Immature natural killer cell (primary cell): Measurements from ENCODE around the gene MTHFD2. TPM values are rescaled to one million over a fixed set of nuclear protein-coding genes. Genes with fewer than 3 reads are reported as not detected.
A peak's percentile ranks its signal among the peaks of the same experiment; 100 is the strongest.

Source experiments
- DNase-seq, 3 donors: peaks; one replicate each; pipeline ENCODE4 v3.0.0; 2022; ENCODE audit warnings: mixed read lengths in 1 of 3
- H3K27ac Mint-ChIP-seq, 6 donors: one replicate each; pipeline ENCODE4 v1.8.0; 2020; ENCODE audit warnings: mixed read lengths in 6 of 6, mild to moderate bottlenecking in 5 of 6, inconsistent platforms in 4 of 6, moderate library complexity in 3 of 6
- H3K27me3 Mint-ChIP-seq, 3 donors: one replicate each; pipeline ENCODE4 v1.8.0; 2020 to 2021; ENCODE audit warnings: low read depth in 3 of 3, mild to moderate bottlenecking in 3 of 3, mixed read lengths in 3 of 3, moderate library complexity in 3 of 3, inconsistent platforms in 1 of 3
- H3K36me3 Mint-ChIP-seq, 3 donors: one replicate each; pipeline ENCODE4 v1.8.0; 2020; ENCODE audit warnings: mixed read lengths in 3 of 3, inconsistent platforms in 2 of 3, mild to moderate bottlenecking in 2 of 3
- H3K4me1 Mint-ChIP-seq, 2 donors: one replicate each; pipeline ENCODE4 v1.8.0; 2020; ENCODE audit warnings: inconsistent platforms in 2 of 2, mild to moderate bottlenecking in 2 of 2, mixed read lengths in 2 of 2, moderate library complexity in 1 of 2
- H3K4me3 Mint-ChIP-seq, 5 donors: one replicate each; pipeline ENCODE4 v1.8.0; 2020; ENCODE audit warnings: mild to moderate bottlenecking in 5 of 5, mixed read lengths in 5 of 5, inconsistent platforms in 3 of 5, moderate library complexity in 3 of 5
- H3K9me3 Mint-ChIP-seq, 6 donors: one replicate each; pipeline ENCODE4 v1.8.0; 2020; ENCODE audit warnings: mild to moderate bottlenecking in 6 of 6, mixed read lengths in 6 of 6, inconsistent platforms in 4 of 6, moderate library complexity in 3 of 6
- polyA plus RNA-seq, 3 donors: library from polyadenylated mRNA; unstranded; fragments of 300-500 nt; fragmentation: Illumina TruSeq; gene quantifications; one replicate each; pipeline ENCODE4 v1.2.3, GENCODE V29; 2021

MTHFD2 gene
- 10 to 100 TPM; 20.3 to 25.8 (median 20.4) TPM for polyA plus RNA-seq

- Mint-ChIP-seq H3K27ac (peak within 1 kb of the TSS; percentile 97 to 100 (median 98)), H3K36me3 (peaks cover 0 to 3% (median 0%) of the 10 kb centered on the region in 3 donors), H3K4me3 (peak within 1 kb of the TSS; percentile 94 to 99 (median 99)), H3K27me3 (peaks cover 3 to 11% (median 3%) of the 10 kb centered on the region in 3 donors), H3K4me1 (peaks cover 23 to 29% of the 10 kb centered on the region in 2 donors), H3K9me3 (peaks cover 0 to 3% (median 0%) of the 10 kb centered on the region in 6 donors)
- DNase-seq = peak; percentile 88 to 89 (median 89)
Observed at GRCh38 chr2:74198461-74199274, at the start of gene MTHFD2. Gene MTHFD2, plus strand, starts transcription at chr2:74198615. Its CDS starts 27 bp downstream, at chr2:74198642.

DNA sequence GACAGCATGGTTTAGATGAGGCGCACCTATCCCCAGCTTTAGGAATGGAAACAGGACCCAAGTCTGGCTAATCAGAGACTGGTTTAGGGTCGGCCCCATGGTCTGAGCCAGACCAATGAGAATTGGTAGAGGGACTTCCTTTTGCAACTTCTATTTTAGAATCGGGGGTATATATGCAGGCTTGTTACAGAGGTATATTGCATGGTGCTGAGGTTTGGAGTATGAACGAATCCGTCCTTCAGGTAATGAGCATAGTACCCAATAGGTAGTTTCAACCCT is 49.2 kb upstream of the MTHFD2 start:
- Mint-ChIP-seq H3K27me3 (no peaks in the 10 kb centered on the region), H3K36me3 (peaks cover 0 to 12% (median 9%) of the 10 kb centered on the region in 3 donors), H3K4me3 (no peak overlapping the region), H3K27ac (peak overlapping the region in 5 of 6 donors; percentile 18 to 74 (median 50)), H3K9me3 (no peaks in the 10 kb centered on the region), H3K4me1 (peaks cover 0 to 2% of the 10 kb centered on the region in 2 donors)
- DNase-seq = no peak

GRCh38 chr2:74149570-74150319 is 48.7 kb upstream of the MTHFD2 start:
- Mint-ChIP-seq H3K9me3 (no peaks in the 10 kb centered on the region), H3K27ac (peak overlapping the region in 5 of 6 donors; percentile 22 to 74 (median 57)), H3K4me1 (peaks cover 0 to 2% of the 10 kb centered on the region in 2 donors), H3K36me3 (peaks cover 0 to 12% (median 9%) of the 10 kb centered on the region in 3 donors), H3K27me3 (no peaks in the 10 kb centered on the region), H3K4me3 (peak overlapping the region in 1 of 5 donors; percentile 15)
- DNase-seq = no peak

- Mint-ChIP-seq H3K36me3 (peaks cover 4 to 23% (median 22%) of the 10 kb centered on the region in 3 donors), H3K9me3 (no peaks in the 10 kb centered on the region), H3K27me3 (no peaks in the 10 kb centered on the region), H3K27ac (peak overlapping the region in 3 of 6 donors; percentile 28 to 55 (median 32)), H3K4me1 (peaks cover 2 to 6% of the 10 kb centered on the region in 2 donors), H3K4me3 (no peak overlapping the region)
- DNase-seq = no peak
Observed at GRCh38 chr2:74152954-74153353, 45.5 kb upstream of the MTHFD2 start.

- Mint-ChIP-seq H3K9me3 (no peaks in the 10 kb centered on the region), H3K4me1 (peaks cover 0 to 6% of the 10 kb centered on the region in 2 donors), H3K36me3 (peaks cover 8 to 36% (median 23%) of the 10 kb centered on the region in 3 donors), H3K27me3 (peaks cover 0 to 5% (median 0%) of the 10 kb centered on the region in 3 donors), H3K4me3 (no peak overlapping the region), H3K27ac (peak overlapping the region in 1 of 6 donors; percentile 23)
- no peak for DNase-seq
Observed at GRCh38 chr2:74155830-74156229, 42.6 kb upstream of the MTHFD2 start.

DNA sequence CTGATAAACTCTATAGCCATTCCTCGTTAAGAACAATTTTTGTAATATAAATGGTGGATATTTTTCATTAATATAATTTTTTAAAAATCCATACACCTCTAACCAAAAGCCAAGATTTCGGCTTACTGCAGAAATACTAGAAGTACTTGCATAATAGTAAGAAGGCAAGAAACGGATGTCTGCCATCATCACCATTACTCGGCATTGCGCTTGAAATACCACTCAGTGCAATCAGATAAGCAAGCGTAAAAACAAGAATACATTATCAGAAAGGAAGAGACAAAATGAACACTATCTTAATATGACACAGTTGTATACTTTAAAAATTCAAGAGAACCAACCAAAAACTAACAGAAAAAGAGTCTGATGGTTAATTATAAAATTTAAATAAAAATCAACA is 35.5 kb upstream of the MTHFD2 start:
- Mint-ChIP-seq H3K9me3 (peaks cover 0 to 2% (median 0%) of the 10 kb centered on the region in 6 donors), H3K36me3 (peaks cover 20 to 53% (median 26%) of the 10 kb centered on the region in 3 donors), H3K27ac (no peak overlapping the region), H3K27me3 (peaks cover 0 to 5% (median 1%) of the 10 kb centered on the region in 3 donors), H3K4me1 (peaks cover 1 to 36% of the 10 kb centered on the region in 2 donors), H3K4me3 (no peak overlapping the region)
- DNase-seq = no peak

DNA sequence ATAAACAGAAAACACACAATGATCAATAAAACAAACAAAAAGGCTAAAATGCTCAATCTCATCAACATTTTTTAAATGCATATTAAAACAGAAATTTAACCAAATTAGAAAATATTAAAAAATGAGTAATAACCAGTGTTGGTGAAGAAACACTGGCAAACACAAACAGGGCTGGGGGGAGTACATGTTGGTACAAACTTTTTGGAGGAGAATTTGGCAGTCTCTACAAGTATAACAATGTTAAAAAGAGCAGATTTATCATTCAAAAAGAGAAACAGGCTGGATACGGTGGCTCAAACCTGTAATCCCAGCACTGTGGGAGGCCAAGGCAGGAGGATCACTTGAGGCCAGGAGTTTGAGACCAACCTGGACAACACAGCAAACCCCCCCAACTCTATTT is 33.7 kb upstream of the MTHFD2 start:
- Mint-ChIP-seq H3K27ac (peak overlapping the region in 1 of 6 donors; percentile 48), H3K27me3 (peaks cover 0 to 1% (median 1%) of the 10 kb centered on the region in 3 donors), H3K9me3 (peaks cover 0 to 2% (median 0%) of the 10 kb centered on the region in 6 donors), H3K4me3 (no peak overlapping the region), H3K36me3 (peaks cover 22 to 51% (median 26%) of the 10 kb centered on the region in 3 donors), H3K4me1 (peaks cover 1 to 46% of the 10 kb centered on the region in 2 donors)
- DNase-seq = no peak

DNA sequence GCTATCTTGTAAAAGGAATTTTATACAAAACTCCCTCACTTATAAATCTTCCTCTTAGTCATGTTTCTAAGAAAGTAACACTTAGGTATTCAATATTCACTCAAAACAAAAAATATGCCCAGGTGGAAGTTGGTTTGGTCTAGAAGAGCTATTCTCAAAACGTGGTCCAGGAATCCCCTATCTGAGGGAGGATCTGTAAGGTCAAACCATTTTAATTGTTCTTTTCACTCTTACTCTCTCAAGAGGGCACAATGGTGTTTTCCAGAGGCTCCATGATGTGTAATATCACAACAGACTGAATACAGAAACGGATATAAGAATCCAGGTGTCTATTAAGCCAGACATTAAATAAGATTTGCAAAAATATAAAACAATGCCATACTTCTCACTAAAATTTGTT is 29.7 kb upstream of the MTHFD2 start:
- peaks cover 20 to 43% (median 32%) of the 10 kb centered on the region in 3 donors for H3K36me3 Mint-ChIP-seq
- no peak overlapping the region for H3K4me3 Mint-ChIP-seq
- peaks cover 0 to 2% (median 1%) of the 10 kb centered on the region in 3 donors for H3K27me3 Mint-ChIP-seq
- peaks cover 15 to 49% of the 10 kb centered on the region in 2 donors for H3K4me1 Mint-ChIP-seq
- peak overlapping the region in 1 of 6 donors; percentile 31 for H3K27ac Mint-ChIP-seq
- H3K9me3 Mint-ChIP-seq = peaks cover 0 to 2% (median 0%) of the 10 kb centered on the region in 6 donors
- DNase-seq = no peak

- peak overlapping the region in 3 of 6 donors; percentile 9 to 79 (median 21) for H3K27ac Mint-ChIP-seq
- H3K4me3 Mint-ChIP-seq = peak overlapping the region; percentile 6 to 84 (median 14)
- no peaks in the 10 kb centered on the region for H3K9me3 Mint-ChIP-seq
- H3K27me3 Mint-ChIP-seq = peaks cover 4 to 8% (median 4%) of the 10 kb centered on the region in 3 donors
- DNase-seq = no peak
- peaks cover 4 to 9% (median 6%) of the 10 kb centered on the region in 3 donors for H3K36me3 Mint-ChIP-seq
- H3K4me1 Mint-ChIP-seq = peaks cover 56 to 64% of the 10 kb centered on the region in 2 donors
Observed at GRCh38 chr2:74174909-74175308, 23.5 kb upstream of the MTHFD2 start.

- H3K27ac Mint-ChIP-seq = peak overlapping the region; percentile 88 to 97 (median 93)
- H3K4me3 Mint-ChIP-seq = peak overlapping the region; percentile 92 to 97 (median 94)
- peaks cover 47 to 53% of the 10 kb centered on the region in 2 donors for H3K4me1 Mint-ChIP-seq
- DNase-seq = peak in 1 of 3 donors; percentile 7
- no peaks in the 10 kb centered on the region for H3K36me3 Mint-ChIP-seq
- H3K9me3 Mint-ChIP-seq = no peaks in the 10 kb centered on the region
- peaks cover 4 to 8% (median 6%) of the 10 kb centered on the region in 3 donors for H3K27me3 Mint-ChIP-seq
Observed at GRCh38 chr2:74177696-74178095, 20.7 kb upstream of the MTHFD2 start.

- peak; percentile 98 to 99 (median 99) for DNase-seq
- no peaks in the 10 kb centered on the region for H3K36me3 Mint-ChIP-seq
- peaks cover 43 to 47% of the 10 kb centered on the region in 2 donors for H3K4me1 Mint-ChIP-seq
Observed at GRCh38 chr2:74178211-74179062, 20.0 kb upstream of the MTHFD2 start, which contains the start of gene MOB1A. Gene MOB1A, minus strand, starts transcription at chr2:74178879. Its CDS starts 205 bp downstream, at chr2:74178674.

GRCh38 chr2:74179063-74179865 is 19.2 kb upstream of the MTHFD2 start:
- Mint-ChIP-seq H3K27ac (peak overlapping the region; percentile 88 to 97 (median 93)), H3K4me3 (peak overlapping the region; percentile 92 to 97 (median 94)), H3K9me3 (no peaks in the 10 kb centered on the region), H3K4me1 (peaks cover 41 to 44% of the 10 kb centered on the region in 2 donors), H3K36me3 (no peaks in the 10 kb centered on the region), H3K27me3 (peaks cover 3 to 8% (median 6%) of the 10 kb centered on the region in 3 donors)
- DNase-seq = no peak

More at GRCh38 chr2:74178211-74179062, 20.0 kb upstream of the MTHFD2 start, which contains the start of gene MOB1A:
- peak within 1 kb of the TSS; percentile 92 to 97 (median 94) for H3K4me3 Mint-ChIP-seq
- peak within 1 kb of the TSS; percentile 88 to 97 (median 93) for H3K27ac Mint-ChIP-seq
- H3K27me3 Mint-ChIP-seq = peaks cover 2 to 8% (median 6%) of the 10 kb centered on the region in 3 donors
- no peaks in the 10 kb centered on the region for H3K9me3 Mint-ChIP-seq
